ENCODE results near the gene GUCY1A2.
"Not testable (repeated sequence)": the region's sequence is repeated elsewhere in the genome, so short reads cannot be mapped to it uniquely, and the experiment has no call there.

The GUCY1A2 gene

GRCh38 chr11:106852779-106853178 lies 165.5 kb downstream of the GUCY1A2 start:
- Histone ChIP-seq H3K36me3 (no peaks in the 10 kb centered on the region), H3K9me3 (no peaks in the 10 kb centered on the region), H4K20me1 (no peaks in the 10 kb centered on the region), H3K4me3 (no peak overlapping the region), H3K4me2 (no peak overlapping the region), H3K4me1 (no peaks in the 10 kb centered on the region), H3K9ac (no peak overlapping the region), H3K27me3 (no peaks in the 10 kb centered on the region), H3K27ac (no peak overlapping the region)
- TF ChIP-seq Cebpa-rat (IDR thresholded peaks at IDR 0.05): no peak

GRCh38 chr11:106848526-106848925 lies 169.8 kb downstream of the GUCY1A2 start:
- H3K4me1 ChIP-seq: no peaks in the 10 kb centered on the region
- H3K4me3 ChIP-seq: no peak overlapping the region

GRCh38 chr11:106842134-106842533 lies 176.1 kb downstream of the GUCY1A2 start:
- H3K9me3 ChIP-seq: no peaks in the 10 kb centered on the region
- no peak overlapping the region for H3K27ac ChIP-seq
- H3K9ac ChIP-seq: no peak overlapping the region
- no peak for TF ChIP-seq Cebpa-rat (IDR thresholded peaks at IDR 0.05)
- no peaks in the 10 kb centered on the region for H3K27me3 ChIP-seq
- no peaks in the 10 kb centered on the region for H4K20me1 ChIP-seq
- H3K4me1 ChIP-seq: no peaks in the 10 kb centered on the region
- H3K4me3 ChIP-seq: no peak overlapping the region
- no peak overlapping the region for H3K4me2 ChIP-seq
- H3K36me3 ChIP-seq: no peaks in the 10 kb centered on the region

More at GRCh38 chr11:106848526-106848925, 169.8 kb downstream of the GUCY1A2 start:
- H4K20me1 ChIP-seq: no peaks in the 10 kb centered on the region
- no peaks in the 10 kb centered on the region for H3K36me3 ChIP-seq
- no peak for TF ChIP-seq Cebpa-rat (IDR thresholded peaks at IDR 0.05)
- no peak overlapping the region for H3K4me2 ChIP-seq
- H3K9me3 ChIP-seq: no peaks in the 10 kb centered on the region
- no peaks in the 10 kb centered on the region for H3K27me3 ChIP-seq
- H3K27ac ChIP-seq: no peak overlapping the region
- no peak overlapping the region for H3K9ac ChIP-seq

DNA sequence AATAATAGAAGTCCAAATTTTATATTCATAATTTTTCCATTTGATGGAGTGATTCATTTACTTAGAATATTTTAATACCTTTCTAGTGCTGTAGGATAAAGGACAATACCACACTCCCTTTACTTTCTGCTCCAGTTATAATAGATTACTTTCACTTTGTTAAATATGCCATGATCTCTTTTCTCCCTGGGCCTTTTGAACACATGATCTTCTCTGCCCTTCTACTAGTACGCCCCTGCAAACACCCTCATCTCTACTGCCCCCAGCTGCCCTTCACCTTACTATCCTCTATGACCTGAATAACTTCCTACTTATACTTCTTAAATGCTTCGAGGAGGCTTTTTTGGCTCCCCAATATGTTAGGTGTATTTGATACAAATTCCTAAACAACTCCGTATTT lies 177.3 kb downstream of the GUCY1A2 start:
- Histone ChIP-seq H3K4me2 (no peak overlapping the region), H3K27me3 (no peaks in the 10 kb centered on the region), H3K9ac (no peak overlapping the region), H3K36me3 (no peaks in the 10 kb centered on the region), H4K20me1 (no peaks in the 10 kb centered on the region), H3K4me1 (no peaks in the 10 kb centered on the region), H3K27ac (no peak overlapping the region), H3K4me3 (no peak overlapping the region), H3K9me3 (no peaks in the 10 kb centered on the region)
- no peak for TF ChIP-seq Cebpa-rat (IDR thresholded peaks at IDR 0.05)

DNA sequence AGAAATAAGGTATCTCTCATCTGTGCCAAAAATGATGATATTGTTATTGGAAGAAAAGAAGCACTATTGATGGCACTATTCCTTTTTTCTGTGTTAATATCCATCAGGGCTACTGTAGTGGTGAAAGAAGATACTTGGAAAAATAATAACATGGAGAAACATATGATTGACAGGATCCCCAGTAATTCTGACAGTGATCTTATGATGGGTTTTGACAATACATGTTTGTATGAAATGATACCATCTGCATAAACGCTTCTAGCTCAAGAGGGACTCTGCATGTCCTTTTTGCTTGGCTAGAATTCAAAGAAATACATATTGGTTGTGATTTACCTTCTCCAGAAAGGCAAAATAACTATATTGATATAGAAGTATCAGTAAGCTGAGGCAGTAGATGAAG lies 178.1 kb downstream of the GUCY1A2 start:
- H3K36me3 ChIP-seq: no peaks in the 10 kb centered on the region
- H3K27ac ChIP-seq: no peak overlapping the region
- H3K4me3 ChIP-seq: no peak overlapping the region
- H3K4me1 ChIP-seq: no peaks in the 10 kb centered on the region
- H3K9me3 ChIP-seq: no peaks in the 10 kb centered on the region
- no peaks in the 10 kb centered on the region for H4K20me1 ChIP-seq
- H3K9ac ChIP-seq: no peak overlapping the region
- no peak for TF ChIP-seq Cebpa-rat (IDR thresholded peaks at IDR 0.05)
- no peaks in the 10 kb centered on the region for H3K27me3 ChIP-seq
- H3K4me2 ChIP-seq: no peak overlapping the region

DNA sequence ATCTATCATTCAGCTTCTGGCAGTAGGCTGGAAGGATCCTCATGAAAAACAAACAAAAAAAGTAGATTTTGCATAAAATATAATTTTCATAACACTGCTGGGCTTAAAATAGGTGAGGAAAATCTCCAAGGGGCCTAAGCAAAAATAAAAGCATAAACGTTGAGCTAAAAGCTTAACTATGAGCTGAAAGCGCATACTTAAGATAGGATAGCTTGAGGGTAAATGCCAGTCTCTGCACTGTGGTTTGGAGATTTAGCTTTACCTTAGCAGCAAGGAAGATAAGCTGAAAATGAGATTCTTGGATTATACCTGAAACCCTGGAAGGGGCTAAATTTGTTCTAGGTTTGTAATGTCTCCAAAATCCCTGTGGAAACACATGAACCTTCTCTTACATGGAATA lies 183.7 kb downstream of the GUCY1A2 start:
- Histone ChIP-seq H3K27ac (no peak overlapping the region), H3K9ac (no peak overlapping the region), H3K9me3 (no peaks in the 10 kb centered on the region), H4K20me1 (no peaks in the 10 kb centered on the region), H3K4me2 (no peak overlapping the region), H3K4me3 (no peak overlapping the region), H3K36me3 (no peaks in the 10 kb centered on the region), H3K27me3 (no peaks in the 10 kb centered on the region), H3K4me1 (no peaks in the 10 kb centered on the region)
- no peak for TF ChIP-seq Cebpa-rat (IDR thresholded peaks at IDR 0.05)

- H3K36me3 ChIP-seq: no peaks in the 10 kb centered on the region
- no peak for TF ChIP-seq Cebpa-rat (IDR thresholded peaks at IDR 0.05)
- no peaks in the 10 kb centered on the region for H3K9me3 ChIP-seq
- no peaks in the 10 kb centered on the region for H3K4me1 ChIP-seq
- no peaks in the 10 kb centered on the region for H4K20me1 ChIP-seq
- no peak overlapping the region for H3K9ac ChIP-seq
- H3K4me3 ChIP-seq: no peak overlapping the region
- no peak overlapping the region for H3K4me2 ChIP-seq
- no peaks in the 10 kb centered on the region for H3K27me3 ChIP-seq
- H3K27ac ChIP-seq: no peak overlapping the region
These were observed 189.3 kb downstream of the GUCY1A2 start for GRCh38 chr11:106828976-106829375.

GRCh38 chr11:106828576-106828975 lies 189.7 kb downstream of the GUCY1A2 start:
- no peaks in the 10 kb centered on the region for H3K27me3 ChIP-seq
- no peaks in the 10 kb centered on the region for H3K36me3 ChIP-seq
- no peak overlapping the region for H3K9ac ChIP-seq
- H3K4me2 ChIP-seq: no peak overlapping the region
- H3K4me1 ChIP-seq: no peaks in the 10 kb centered on the region
- H3K27ac ChIP-seq: no peak overlapping the region
- no peaks in the 10 kb centered on the region for H4K20me1 ChIP-seq
- TF ChIP-seq Cebpa-rat (IDR thresholded peaks at IDR 0.05): no peak
- no peaks in the 10 kb centered on the region for H3K9me3 ChIP-seq
- H3K4me3 ChIP-seq: no peak overlapping the region

DNA sequence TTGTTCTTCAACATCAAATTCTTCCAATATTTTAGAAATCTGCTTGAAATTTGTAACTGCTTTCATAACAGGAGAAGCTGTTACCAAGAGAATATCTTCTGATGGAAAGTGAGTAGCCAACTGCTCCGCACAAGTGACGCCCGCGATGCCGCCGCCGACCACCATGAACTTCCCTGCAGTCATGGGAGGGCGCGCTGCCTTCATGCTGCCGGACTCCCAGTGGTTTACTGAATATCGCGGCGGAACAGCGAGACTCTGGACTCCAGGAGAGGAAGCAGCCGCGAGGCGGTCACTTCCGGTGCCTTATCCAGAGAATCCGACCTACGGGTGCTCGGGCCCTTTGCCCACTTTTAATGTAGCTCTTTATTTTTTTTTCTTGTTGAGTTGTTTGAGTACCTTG lies 190.6 kb downstream of the GUCY1A2 start:
- Histone ChIP-seq H3K27ac (no peak overlapping the region), H3K36me3 (no peaks in the 10 kb centered on the region), H3K9ac (no peak overlapping the region), H3K4me2 (no peak overlapping the region), H3K27me3 (no peaks in the 10 kb centered on the region), H3K9me3 (no peaks in the 10 kb centered on the region), H4K20me1 (no peaks in the 10 kb centered on the region), H3K4me3 (no peak overlapping the region), H3K4me1 (no peaks in the 10 kb centered on the region)
- no peak for TF ChIP-seq Cebpa-rat (IDR thresholded peaks at IDR 0.05)

GRCh38 chr11:106826558-106826957 lies 191.7 kb downstream of the GUCY1A2 start:
- H3K9me3 ChIP-seq, H3K9ac ChIP-seq, H3K36me3 ChIP-seq, H3K4me1 ChIP-seq, H4K20me1 ChIP-seq, H3K4me3 ChIP-seq, H3K27me3 ChIP-seq, H3K27ac ChIP-seq, H3K4me2 ChIP-seq: not testable (repeated sequence)

GRCh38 chr11:106821826-106822225 lies 196.4 kb downstream of the GUCY1A2 start:
- Histone ChIP-seq H3K27ac (no peak overlapping the region), H3K36me3 (no peaks in the 10 kb centered on the region), H4K20me1 (no peaks in the 10 kb centered on the region), H3K4me3 (no peak overlapping the region), H3K9ac (no peak overlapping the region), H3K27me3 (no peaks in the 10 kb centered on the region), H3K4me1 (peaks cover 11% of the 10 kb centered on the region), H3K9me3 (no peaks in the 10 kb centered on the region), H3K4me2 (no peak overlapping the region)
- no peak for TF ChIP-seq Cebpa-rat (IDR thresholded peaks at IDR 0.05)
